HepG2 (cell line): ENCODE measurements around the gene SYMPK. TPM values are rescaled to one million over a fixed set of nuclear protein-coding genes. Genes with fewer than 3 reads are reported as not detected.
A peak's percentile ranks its signal among the peaks of the same experiment; 100 is the strongest.

ENCODE experiments used
- BHLHE40 ChIP-seq: IDR thresholded peaks from 2 replicates; pipeline ENCODE4 v1.6.1; 2011; ENCODE audit warnings: low read length, improper control_type of control experiment
- CBX2 ChIP-seq, 2 experiments: fragments of 200-600 bp in 1 of 2; sonication (generic); formaldehyde crosslinking in 1 of 2; IDR thresholded peaks; 2 replicates each; pipeline versions ENCODE4 v1.7.0 to v1.8.1; 2018 to 2022; ENCODE audit warnings: low read depth in 2 of 2, low read length in 1 of 2, mild to moderate bottlenecking in 1 of 2, missing genetic modification reagents in 1 of 2
- GATAD2A ChIP-seq: IDR thresholded peaks from 2 replicates; pipeline ENCODE4 v1.6.1; 2016
- HNRNPL ChIP-seq: fragments of 200-400 bp; formaldehyde crosslinking; IDR thresholded peaks from 2 replicates; pipeline ENCODE4 v1.6.1; 2017; ENCODE audit warnings: mild to moderate bottlenecking, low read depth, low read length
- HOXA7 ChIP-seq: sonication (generic); formaldehyde crosslinking; IDR thresholded peaks from 2 replicates; pipeline ENCODE4 v1.8.1; 2022; ENCODE audit warnings: mild to moderate bottlenecking, missing genetic modification reagents, moderate library complexity
- NCOA1 ChIP-seq: sonication (generic); formaldehyde crosslinking; IDR thresholded peaks from 2 replicates; pipeline ENCODE4 v1.9.0; 2021; ENCODE audit warnings: missing genetic modification reagents
- RXRA ChIP-seq: sonication (generic); formaldehyde crosslinking; IDR thresholded peaks from 2 replicates; pipeline ENCODE4 v1.5.1; 2020; ENCODE audit warnings: missing genetic modification reagents
- SNRNP70 ChIP-seq: fragments of 200-400 bp; formaldehyde crosslinking; IDR thresholded peaks from 2 replicates; pipeline ENCODE4 v1.6.1; 2017; ENCODE audit warnings: mild to moderate bottlenecking, low read depth, low read length, moderate library complexity
- SSRP1 ChIP-seq: IDR thresholded peaks from 2 replicates; pipeline ENCODE4 v1.6.1; 2016; ENCODE audit warnings: control low read depth
- TCF12 ChIP-seq, 2 experiments: fragments of 450-650 bp in 1 of 2; sonication (generic) in 1 of 2; formaldehyde crosslinking in 1 of 2; IDR thresholded peaks; 2 replicates each; pipeline versions ENCODE4 v1.6.1 to v1.8.0; 2017 to 2022; ENCODE audit warnings: antibody characterized with exemption in 1 of 2, mild to moderate bottlenecking in 1 of 2, missing genetic modification reagents in 1 of 2, moderate library complexity in 1 of 2
- YEATS4 ChIP-seq: sonication (generic); formaldehyde crosslinking; IDR thresholded peaks from 2 replicates; pipeline ENCODE4 v1.4.0; 2020; ENCODE audit warnings: missing genetic modification reagents, borderline replicate concordance
- ZBTB38 ChIP-seq: sonication (generic); formaldehyde crosslinking; IDR thresholded peaks from 2 replicates; pipeline ENCODE4 v1.5.1; 2020; ENCODE audit warnings: mild to moderate bottlenecking, missing genetic modification reagents
- ZBTB7A ChIP-seq: sonication (generic); formaldehyde crosslinking; IDR thresholded peaks from 2 replicates; pipeline ENCODE4 v1.8.0; 2022; ENCODE audit warnings: mild to moderate bottlenecking, missing genetic modification reagents
- ZNF432 ChIP-seq: sonication (generic); formaldehyde crosslinking; IDR thresholded peaks from 2 replicates; pipeline ENCODE4 v1.5.0; 2020; ENCODE audit warnings: missing genetic modification reagents, mild to moderate bottlenecking, borderline replicate concordance
- ZNF496 ChIP-seq: sonication (generic); formaldehyde crosslinking; IDR thresholded peaks from 2 replicates; pipeline ENCODE4 v1.8.1; 2023; ENCODE audit warnings: mild to moderate bottlenecking, moderate library complexity, missing genetic modification reagents; ENCODE audit not compliant: insufficient replicate concordance
- ZNF552 ChIP-seq: sonication (generic); formaldehyde crosslinking; IDR thresholded peaks from 2 replicates; pipeline ENCODE4 v1.9.0; 2022; ENCODE audit warnings: missing genetic modification reagents, mild to moderate bottlenecking, borderline replicate concordance
- ZNF710 ChIP-seq: sonication (generic); formaldehyde crosslinking; IDR thresholded peaks from 2 replicates; pipeline ENCODE4 v1.5.0; 2020; ENCODE audit warnings: mild to moderate bottlenecking, missing genetic modification reagents, borderline replicate concordance
- ZNF792 ChIP-seq: IDR thresholded peaks from 2 replicates; pipeline ENCODE4 v1.6.1; 2016
- ZNF83 ChIP-seq: sonication (generic); formaldehyde crosslinking; IDR thresholded peaks from 2 replicates; pipeline ENCODE4 v1.4.0; 2020; ENCODE audit warnings: missing genetic modification reagents, mild to moderate bottlenecking, borderline replicate concordance
- polyA plus RNA-seq, 8 experiments: library from polyadenylated mRNA; depleted of rRNA in 3 of 8; stranded (reverse) in 7 of 8; unstranded in 1 of 8; fragments of >200 nt; fragmentation: Illumina TruSeq in 4 of 8; extraction: Trizol in 4 of 8; gene quantifications; 2 replicates each; pipeline versions ENCODE4 v1.2.1 to v1.2.3, GENCODE V29; 2011 to 2016; ENCODE audit warnings: low read depth in 4 of 8, missing spikeins in 1 of 8, mixed read lengths in 1 of 8; ENCODE audit not compliant: insufficient read depth in 1 of 8
- total RNA-seq, 5 experiments: library from RNA; depleted of rRNA; stranded (reverse); fragments of >200 nt; fragmentation: Illumina TruSeq; extraction: Trizol; gene quantifications; 2 replicates each; pipeline ENCODE4 v1.2.3, GENCODE V29; 2016; ENCODE audit warnings: low read depth in 1 of 5
- TF ChIP-seq, protein P1 (sequence below): sonication (generic); formaldehyde crosslinking; conservative IDR thresholded peaks from 2 replicates; pipeline ENCODE4 v1.8.0; 2022; ENCODE audit warnings: low read depth, missing genetic modification reagents
- TF ChIP-seq, protein P2 (sequence below): sonication (generic); formaldehyde crosslinking; IDR thresholded peaks from 2 replicates; pipeline ENCODE4; 2020; ENCODE audit warnings: missing genetic modification reagents, mild to moderate bottlenecking, borderline replicate concordance
- TF ChIP-seq, protein P3 (sequence below): sonication (generic); formaldehyde crosslinking; IDR thresholded peaks from 2 replicates; pipeline ENCODE4 v1.4.0; 2020; ENCODE audit warnings: missing genetic modification reagents, low read depth, mild to moderate bottlenecking, borderline replicate concordance

SYMPK gene
- total and polyA plus RNA-seq, 2 of the 13 experiments (the other 11 are each of a cell fraction or from before 2014, with no cell fraction given): 21.9 to 55.7 TPM

GRCh38 chr19:45863840-45864628 lies 1.1 kb upstream of the SYMPK start, which contains the start of gene FOXA3 (continued):
- TF ChIP-seq TCF12 (IDR thresholded peaks at IDR 0.05) (no peak), TCF12 (CRISPR knock-in tag; IDR thresholded peaks at IDR 0.05) (0 out of 2 replicates have a peak, but pooled peaks have one; percentile 14), ZNF432 (CRISPR knock-in tag) (no peak), ZNF552 (CRISPR knock-in tag) (no peak), HNRNPL (no peak), ZBTB7A (no peak), BHLHE40 (peak; percentile 54; the same call in 1 of the 2 replicates), SNRNP70 (no peak), SSRP1 (CRISPR knock-in tag) (no peak), NCOA1 (CRISPR knock-in tag) (no peak), YEATS4 (CRISPR knock-in tag) (peak; percentile 72; the same call in 1 of the 2 replicates), CBX2 (IDR thresholded peaks at IDR 0.05; ENCODE audit: low read depth, low read length) (no peak), CBX2 (CRISPR knock-in tag; IDR thresholded peaks at IDR 0.05; ENCODE audit: low read depth) (no peak), GATAD2A (CRISPR knock-in tag) (peak; percentile 28; the same call in 1 of the 2 replicates), ZNF83 (CRISPR knock-in tag) (no peak), ZNF792 (0 out of 2 replicates have a peak, but pooled peaks have one; percentile 29), RXRA (no peak), ZNF496 (CRISPR knock-in tag) (no peak), ZNF710 (no peak; the same call in 1 of the 2 replicates), HOXA7 (no peak), ZBTB38 (CRISPR knock-in tag) (0 out of 2 replicates have a peak, but pooled peaks have one; percentile 49)
- TF ChIP-seq, protein P1, sequence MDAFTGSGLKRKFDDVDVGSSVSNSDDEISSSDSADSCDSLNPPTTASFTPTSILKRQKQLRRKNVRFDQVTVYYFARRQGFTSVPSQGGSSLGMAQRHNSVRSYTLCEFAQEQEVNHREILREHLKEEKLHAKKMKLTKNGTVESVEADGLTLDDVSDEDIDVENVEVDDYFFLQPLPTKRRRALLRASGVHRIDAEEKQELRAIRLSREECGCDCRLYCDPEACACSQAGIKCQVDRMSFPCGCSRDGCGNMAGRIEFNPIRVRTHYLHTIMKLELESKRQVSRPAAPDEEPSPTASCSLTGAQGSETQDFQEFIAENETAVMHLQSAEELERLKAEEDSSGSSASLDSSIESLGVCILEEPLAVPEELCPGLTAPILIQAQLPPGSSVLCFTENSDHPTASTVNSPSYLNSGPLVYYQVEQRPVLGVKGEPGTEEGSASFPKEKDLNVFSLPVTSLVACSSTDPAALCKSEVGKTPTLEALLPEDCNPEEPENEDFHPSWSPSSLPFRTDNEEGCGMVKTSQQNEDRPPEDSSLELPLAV (CRISPR knock-in tag): no peak
- TF ChIP-seq, protein P2, sequence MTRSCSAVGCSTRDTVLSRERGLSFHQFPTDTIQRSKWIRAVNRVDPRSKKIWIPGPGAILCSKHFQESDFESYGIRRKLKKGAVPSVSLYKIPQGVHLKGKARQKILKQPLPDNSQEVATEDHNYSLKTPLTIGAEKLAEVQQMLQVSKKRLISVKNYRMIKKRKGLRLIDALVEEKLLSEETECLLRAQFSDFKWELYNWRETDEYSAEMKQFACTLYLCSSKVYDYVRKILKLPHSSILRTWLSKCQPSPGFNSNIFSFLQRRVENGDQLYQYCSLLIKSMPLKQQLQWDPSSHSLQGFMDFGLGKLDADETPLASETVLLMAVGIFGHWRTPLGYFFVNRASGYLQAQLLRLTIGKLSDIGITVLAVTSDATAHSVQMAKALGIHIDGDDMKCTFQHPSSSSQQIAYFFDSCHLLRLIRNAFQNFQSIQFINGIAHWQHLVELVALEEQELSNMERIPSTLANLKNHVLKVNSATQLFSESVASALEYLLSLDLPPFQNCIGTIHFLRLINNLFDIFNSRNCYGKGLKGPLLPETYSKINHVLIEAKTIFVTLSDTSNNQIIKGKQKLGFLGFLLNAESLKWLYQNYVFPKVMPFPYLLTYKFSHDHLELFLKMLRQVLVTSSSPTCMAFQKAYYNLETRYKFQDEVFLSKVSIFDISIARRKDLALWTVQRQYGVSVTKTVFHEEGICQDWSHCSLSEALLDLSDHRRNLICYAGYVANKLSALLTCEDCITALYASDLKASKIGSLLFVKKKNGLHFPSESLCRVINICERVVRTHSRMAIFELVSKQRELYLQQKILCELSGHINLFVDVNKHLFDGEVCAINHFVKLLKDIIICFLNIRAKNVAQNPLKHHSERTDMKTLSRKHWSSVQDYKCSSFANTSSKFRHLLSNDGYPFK (CRISPR knock-in tag): no peak
- TF ChIP-seq, protein P3, sequence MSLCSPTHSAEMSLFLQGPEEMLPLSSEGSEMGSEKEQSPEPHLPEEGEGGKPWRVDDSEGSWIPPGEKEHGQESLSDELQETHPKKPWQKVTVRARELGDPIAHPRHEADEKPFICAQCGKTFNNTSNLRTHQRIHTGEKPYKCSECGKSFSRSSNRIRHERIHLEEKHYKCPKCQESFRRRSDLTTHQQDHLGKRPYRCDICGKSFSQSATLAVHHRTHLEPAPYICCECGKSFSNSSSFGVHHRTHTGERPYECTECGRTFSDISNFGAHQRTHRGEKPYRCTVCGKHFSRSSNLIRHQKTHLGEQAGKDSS (CRISPR knock-in tag): no peak
